Left ventricle myocardium inferior (tissue), 1 donor: Measurements from ENCODE around the gene MED9. TPM values are rescaled to one million over a fixed set of nuclear protein-coding genes. Genes with fewer than 3 reads are reported as not detected.
A peak's percentile ranks its signal among the peaks of the same experiment; 100 is the strongest.

Experiments
- DNase-seq: peaks from one replicate; pipeline ENCODE4 v3.0.0-alpha.2; 2020
- H3K27ac ChIP-seq: fragments of 200-600 bp; replicated peaks from 2 replicates; pipeline ENCODE4 v1.8.0; 2021
- H3K27me3 ChIP-seq: fragments of 200-600 bp; 2 replicates; pipeline ENCODE4 v1.8.0; 2021; ENCODE audit warnings: low read depth
- H3K36me3 ChIP-seq: fragments of 200-600 bp; 2 replicates; pipeline ENCODE4 v1.8.0; 2021
- H3K4me1 ChIP-seq: fragments of 200-600 bp; 2 replicates; pipeline ENCODE4 v1.8.0; 2021
- H3K4me3 ChIP-seq: fragments of 200-600 bp; 2 replicates; pipeline ENCODE4 v1.8.0; 2021; ENCODE audit warnings: mild to moderate bottlenecking, moderate library complexity
- H3K9me3 ChIP-seq: fragments of 200-600 bp; replicated peaks from 2 replicates; pipeline ENCODE4 v1.8.0; 2021
- CTCF ChIP-seq: fragments of 200-600 bp; IDR thresholded peaks from 2 replicates; pipeline ENCODE4 v1.8.0; 2021; ENCODE audit warnings: antibody characterized with exemption, mild to moderate bottlenecking, borderline replicate concordance
- intact Hi-C: fragments of 100-400 bp; cut with micrococcal nuclease; formaldehyde crosslinking; loops from one replicate; pipeline ENCODE4 v1.11.0; 2022
- total RNA-seq: library from RNA; stranded (reverse); fragmentation: NEBNext Ultra II Directional; extraction: Animal tissue kit (Norgen Biotek cat#: 25700); gene quantifications from one replicate; pipeline ENCODE4 v1.2.1, GENCODE V29; 2021
- donor health status: DM: no; HTN: yes; CAD: no; lungs with severe emphysema.

MED9 gene
- total RNA-seq, 1 donor from 2014 or later, result 34.1 TPM

GRCh38 chr17:17497065-17497844, 20.5 kb downstream of the MED9 start:
- Histone ChIP-seq H3K4me3 (peak overlapping the region; percentile 86), H3K9me3 (no peaks in the 10 kb centered on the region), H3K4me1 (peaks cover 46% of the 10 kb centered on the region), H3K27me3 (no peaks in the 10 kb centered on the region), H3K27ac (peak overlapping the region; percentile 98), H3K36me3 (peaks cover 3% of the 10 kb centered on the region)
- intact Hi-C loops, result loop anchor here (10.0 kb wide), 1 partner anchor 142 kb away; no protein-coding TSS in a partner anchor
- TF ChIP-seq CTCF, result no peak
- no peak for DNase-seq

GRCh38 chr17:17497845-17498520, 21.2 kb downstream of the MED9 start:
- H3K4me3 ChIP-seq, result no peak overlapping the region
- no peaks in the 10 kb centered on the region for H3K27me3 ChIP-seq
- no peaks in the 10 kb centered on the region for H3K36me3 ChIP-seq
- no peaks in the 10 kb centered on the region for H3K9me3 ChIP-seq
- intact Hi-C loops, result loop anchor here (10.0 kb wide), 1 partner anchor 143 kb away; no protein-coding TSS in a partner anchor
- H3K27ac ChIP-seq, result no peak overlapping the region
- H3K4me1 ChIP-seq, result peaks cover 39% of the 10 kb centered on the region
- DNase-seq, result no peak
- no peak for TF ChIP-seq CTCF

- Histone ChIP-seq H3K36me3 (no peaks in the 10 kb centered on the region), H3K27ac (no peak overlapping the region), H3K4me1 (peaks cover 35% of the 10 kb centered on the region), H3K4me3 (no peak overlapping the region), H3K27me3 (no peaks in the 10 kb centered on the region), H3K9me3 (no peaks in the 10 kb centered on the region)
- no peak for TF ChIP-seq CTCF
- DNase-seq, result no peak
- intact Hi-C loops, result loop anchor here (10.0 kb wide), 1 partner anchor 144 kb away; no protein-coding TSS in a partner anchor
These were observed 22.0 kb downstream of the MED9 start for GRCh38 chr17:17498606-17499301.

GRCh38 chr17:17499402-17500145, 22.8 kb downstream of the MED9 start:
- TF ChIP-seq CTCF, result no peak
- Histone ChIP-seq H3K36me3 (no peaks in the 10 kb centered on the region), H3K9me3 (no peaks in the 10 kb centered on the region), H3K27ac (no peak overlapping the region), H3K4me1 (peaks cover 26% of the 10 kb centered on the region), H3K4me3 (no peak overlapping the region), H3K27me3 (no peaks in the 10 kb centered on the region)
- intact Hi-C loops, result loop anchor here (10.0 kb wide), 2 partner anchors 65 to 145 kb away; no protein-coding TSS in a partner anchor
- DNase-seq, result no peak
